Astrocyte of the cerebellum (primary cell): ENCODE data around the gene BAZ1A.

Experiments used
- DNase-seq: peaks from one replicate; pipeline ENCODE4 v3.0.0-alpha.2; 2011; ENCODE audit warnings: low read depth
- H3K4me3 ChIP-seq: 2 replicates; pipeline ENCODE4 v1.5.1; 2011; ENCODE audit warnings: mild to moderate bottlenecking, low read depth, low read length, moderate library complexity
- CTCF ChIP-seq: IDR thresholded peaks from 2 replicates; pipeline ENCODE4 v1.5.1; 2012; ENCODE audit warnings: low read length, low read depth, moderate library complexity, mild to moderate bottlenecking; ENCODE audit errors: missing control alignments
- in situ Hi-C: cut with HindIII; loops from 2 replicates; pipeline ENCODE4 v1.10.0; 2017; ENCODE audit warnings: low sequenced_read_pairs

The BAZ1A gene

DNA sequence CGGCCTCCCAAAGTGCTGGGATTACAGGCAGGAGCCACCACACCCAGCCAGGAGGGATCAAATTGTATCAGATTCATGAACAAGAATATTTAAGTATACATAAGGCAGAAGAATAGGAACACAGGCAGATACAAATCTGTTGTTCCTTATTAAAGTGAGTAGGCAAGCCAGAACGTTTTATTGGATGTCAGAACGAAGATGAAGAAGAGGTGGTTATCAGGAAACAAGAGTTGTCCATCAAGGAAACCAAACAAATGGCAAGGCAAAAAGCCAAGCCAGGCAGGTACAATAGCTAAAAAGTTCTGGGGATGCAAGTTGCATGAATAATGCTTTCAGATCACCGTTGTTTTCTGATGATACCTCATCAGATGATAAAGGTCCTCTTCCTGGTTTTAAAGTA is 31.1 kb upstream of the BAZ1A start:
- no peak for DNase-seq
- H3K4me3 ChIP-seq = no peak overlapping the region
- no peak for TF ChIP-seq CTCF
- in situ Hi-C loops = no loop called here

GRCh38 chr14:34895277-34895676 is 20.1 kb upstream of the BAZ1A start:
- no peak for DNase-seq
- no peak for TF ChIP-seq CTCF
- H3K4me3 ChIP-seq = no peak overlapping the region
- in situ Hi-C loops = no loop called here

DNA sequence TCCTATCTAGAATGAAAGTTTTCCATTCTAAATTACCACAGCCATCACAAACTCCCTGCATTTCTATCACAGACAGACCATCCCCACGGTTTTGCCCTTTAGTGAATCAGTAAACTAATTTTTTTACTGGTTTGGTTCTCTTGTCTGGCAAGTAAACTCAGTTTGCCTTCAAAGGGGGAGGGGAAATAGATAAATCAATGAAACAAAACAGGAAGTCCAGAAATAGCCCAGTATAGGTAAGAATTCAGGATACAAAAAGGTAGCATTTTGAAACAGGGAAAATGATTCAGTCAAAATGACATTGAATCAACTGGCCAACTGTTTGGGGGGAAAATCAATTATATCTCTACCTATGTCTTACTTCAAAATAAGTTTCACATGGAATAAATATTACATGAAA is 15.8 kb upstream of the BAZ1A start:
- H3K4me3 ChIP-seq = no peak overlapping the region
- DNase-seq = no peak
- TF ChIP-seq CTCF = no peak
- in situ Hi-C loops = no loop called here

GRCh38 chr14:34888186-34888585 is 13.0 kb upstream of the BAZ1A start:
- no peak for TF ChIP-seq CTCF
- no peak overlapping the region for H3K4me3 ChIP-seq
- no peak for DNase-seq
- in situ Hi-C loops = no loop called here

DNA sequence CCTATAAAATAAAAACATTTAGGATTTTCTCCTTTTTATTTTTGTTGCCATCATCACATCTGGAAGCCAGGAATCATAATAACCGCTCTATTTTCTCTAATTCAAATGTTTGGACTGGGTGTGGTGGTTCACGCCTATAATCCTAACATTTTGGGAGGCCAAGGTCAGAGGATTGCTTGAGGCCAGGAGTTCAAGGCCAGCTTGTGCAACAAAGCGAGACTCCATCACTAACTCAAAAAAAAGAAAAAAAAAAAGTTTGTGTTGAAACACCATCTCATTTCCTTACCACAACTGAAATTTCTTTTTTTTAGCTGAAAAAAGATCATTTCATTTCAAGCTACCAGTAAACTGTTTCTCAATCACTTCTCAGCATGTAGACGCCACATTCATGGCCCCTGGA is 8.8 kb upstream of the BAZ1A start:
- TF ChIP-seq CTCF = no peak
- no peak for DNase-seq
- H3K4me3 ChIP-seq = no peak overlapping the region
- in situ Hi-C loops = no loop called here

DNA sequence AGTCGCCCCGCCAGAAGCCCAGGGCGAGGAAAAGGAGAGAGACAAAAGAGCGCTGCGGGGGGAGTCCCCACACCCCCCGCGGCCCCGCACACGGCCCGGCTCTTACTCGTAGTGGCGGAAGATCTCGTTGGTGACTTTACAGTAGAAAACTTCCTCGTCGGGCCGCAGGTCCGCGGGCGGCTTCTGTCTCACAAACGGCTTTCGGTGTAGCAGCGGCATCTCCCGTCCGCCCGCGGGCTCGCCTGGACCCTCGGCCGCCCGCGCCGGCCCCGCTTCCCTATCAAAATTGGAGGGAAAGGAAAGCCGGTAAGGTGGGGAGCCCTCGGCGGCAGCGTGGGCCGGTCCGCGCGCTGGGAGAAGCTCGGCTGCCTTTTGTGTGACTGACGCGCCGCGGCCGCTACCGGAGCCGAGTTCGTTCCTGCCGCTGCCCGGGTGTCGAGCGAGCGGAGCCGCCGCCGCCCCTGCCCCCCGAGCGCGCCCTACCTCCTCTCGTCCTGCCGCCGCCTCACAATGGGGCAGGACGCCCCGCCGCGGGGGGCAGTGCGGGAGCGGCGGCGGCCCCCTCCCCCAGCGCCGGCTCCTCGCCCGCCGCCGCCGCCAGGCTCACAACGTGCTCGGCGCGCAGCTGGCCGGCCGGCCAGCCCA is 652 bp downstream of the BAZ1A start:
- no peak for DNase-seq
- peak overlapping the region; percentile 90 for H3K4me3 ChIP-seq
- in situ Hi-C loops = no loop called here
- TF ChIP-seq CTCF = peak; percentile 3
